GM21529 (cell line): ENCODE measurements around the gene PNPLA5.
"Not testable (repeated sequence)": the region's sequence is repeated elsewhere in the genome, so short reads cannot be mapped to it uniquely, and the experiment has no call there.

Experiments used
- ATAC-seq: cut with Tn5 transposase; IDR thresholded peaks from one replicate; pipeline ENCODE4 v1.9.1; 2021; ENCODE audit not compliant: unreplicated experiment

PNPLA5 gene

DNA sequence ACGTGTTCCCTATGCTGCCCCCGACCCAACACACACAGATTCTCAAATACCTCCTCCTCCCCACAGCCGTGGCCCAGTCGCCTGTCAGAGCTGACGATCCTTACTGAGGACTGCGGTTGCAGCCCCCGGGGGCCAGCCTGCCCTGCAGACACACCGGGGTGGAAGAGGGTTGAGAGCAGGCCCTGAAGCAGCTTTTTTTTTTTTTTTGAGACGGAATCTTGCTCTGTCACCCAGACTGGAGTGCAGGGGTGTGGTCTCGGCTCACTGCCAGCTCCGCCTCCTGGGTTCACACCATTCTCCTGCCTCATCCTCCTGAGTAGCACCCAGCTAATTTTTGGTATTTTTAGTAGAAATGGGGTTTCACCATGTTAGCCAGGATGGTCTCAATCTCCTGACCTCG is 11.2 kb upstream of the PNPLA5 start:
- ATAC-seq, result not testable (repeated sequence)

- no peak for ATAC-seq
Measured at GRCh38 chr22:43901976-43902643, 10.3 kb upstream of the PNPLA5 start.

- ATAC-seq, result no peak
Measured at GRCh38 chr22:43900206-43900605, 8.4 kb upstream of the PNPLA5 start.

DNA sequence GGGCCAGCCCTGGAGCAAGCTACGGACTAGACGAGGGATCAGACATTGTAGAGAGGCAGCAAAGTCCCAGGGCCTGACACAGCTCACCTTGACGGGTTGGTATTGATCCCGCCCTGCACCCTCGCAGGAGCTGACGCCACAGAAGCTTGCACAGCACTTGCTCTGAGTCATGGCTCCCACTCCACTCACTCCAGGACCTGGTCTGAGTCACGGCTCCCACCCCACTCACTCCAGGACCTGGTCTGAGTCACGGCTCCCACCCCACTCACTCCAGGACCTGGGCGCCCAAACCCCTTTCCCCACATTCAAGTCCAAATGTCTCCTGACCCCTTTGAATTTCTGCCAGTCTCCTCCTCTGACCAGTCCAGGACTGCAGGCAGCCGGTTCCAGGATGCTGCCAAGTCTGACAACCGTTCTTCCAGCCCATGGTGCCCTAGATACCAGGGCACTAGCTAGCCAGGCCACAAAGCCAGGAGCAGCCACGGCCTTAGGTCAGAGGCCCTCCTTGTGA is 6.0 kb upstream of the PNPLA5 start:
- no peak for ATAC-seq

DNA sequence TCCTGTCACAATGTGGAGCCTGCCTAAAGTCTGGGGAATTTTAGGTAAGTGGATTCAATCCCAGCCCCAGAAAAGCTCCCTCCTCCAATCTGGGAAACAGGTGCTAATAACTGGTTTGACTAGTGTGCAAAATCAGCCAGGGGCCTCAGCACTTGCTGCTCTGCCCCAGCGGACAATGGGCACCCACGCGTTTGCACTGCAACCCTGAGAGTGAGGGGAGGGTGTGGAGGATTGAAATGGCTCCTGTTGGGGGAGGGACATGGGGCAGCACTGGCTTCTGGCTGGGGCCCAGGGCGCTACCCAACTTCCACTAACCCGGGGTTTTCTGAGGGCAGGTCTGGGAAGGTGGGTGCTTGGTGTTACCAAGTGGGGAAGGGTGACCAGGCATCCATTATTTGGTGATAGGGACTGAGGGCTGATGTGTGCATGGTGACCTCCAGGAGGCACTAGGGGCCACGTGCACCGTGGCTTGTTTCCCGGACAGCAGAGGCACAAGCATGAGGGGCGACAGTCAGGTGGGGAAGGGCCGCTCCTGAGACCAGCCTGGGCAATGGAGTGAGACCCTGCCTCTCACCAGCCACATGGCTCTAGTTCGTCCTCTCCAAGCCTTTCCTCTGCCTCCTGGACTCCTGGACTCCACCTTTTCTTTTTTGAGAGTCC is 4.3 kb upstream of the PNPLA5 start:
- no peak for ATAC-seq

GRCh38 chr22:43894122-43894521 is 2.3 kb upstream of the PNPLA5 start:
- no peak for ATAC-seq

DNA sequence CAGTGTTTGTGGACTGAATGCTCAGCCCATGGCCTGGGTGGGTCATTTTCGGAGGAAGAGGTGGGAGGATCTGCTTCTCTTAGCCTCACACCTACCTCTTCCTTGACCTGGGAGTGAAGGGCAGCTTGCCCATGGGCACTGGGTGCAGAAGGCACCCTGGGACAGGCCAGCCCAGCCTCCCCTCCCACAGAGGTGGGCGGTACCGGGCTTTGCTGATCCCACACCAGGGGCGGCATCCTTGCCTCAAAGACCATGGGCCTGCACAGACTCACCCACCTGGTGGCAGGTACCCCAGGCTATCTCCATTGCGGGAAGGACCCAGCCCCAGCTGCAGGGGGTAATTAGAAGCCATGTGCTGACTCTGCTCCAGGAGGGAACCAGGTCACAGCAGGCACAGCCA is 1.5 kb upstream of the PNPLA5 start:
- no peak for ATAC-seq

DNA sequence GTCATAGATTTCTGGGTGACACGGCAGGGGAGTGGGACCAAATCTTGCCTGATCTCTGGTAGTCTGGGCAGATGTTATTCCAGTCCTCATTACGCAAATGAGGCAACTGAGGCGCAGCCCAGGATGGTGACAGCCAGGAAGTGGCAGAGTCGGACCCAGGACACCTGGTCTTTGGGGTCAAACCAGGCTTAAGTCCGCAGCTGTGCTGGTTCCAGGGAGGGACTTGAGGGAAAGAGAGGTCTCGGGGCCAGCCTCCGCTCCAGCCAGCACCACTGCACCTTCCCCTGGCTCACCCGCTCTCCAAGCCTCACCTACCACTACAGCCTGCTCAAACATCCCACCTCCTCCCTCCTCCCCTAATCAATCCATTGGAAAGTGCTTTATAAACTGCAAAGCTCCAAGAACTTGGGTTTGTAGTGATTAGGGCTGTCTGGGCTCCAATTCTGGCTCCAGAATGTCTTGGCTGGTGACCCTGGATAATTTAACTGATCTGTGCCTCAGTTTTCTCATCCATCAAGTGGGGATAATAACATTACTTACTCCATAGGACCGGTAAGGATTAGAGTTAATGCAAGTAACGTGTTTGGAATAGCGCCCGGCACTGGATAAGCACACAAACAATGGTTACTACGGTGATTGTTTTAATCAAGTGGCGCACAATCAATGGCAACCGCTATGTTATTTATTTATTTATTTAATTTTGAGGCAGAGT is 526 bp upstream of the PNPLA5 start:
- no peak for ATAC-seq

DNA sequence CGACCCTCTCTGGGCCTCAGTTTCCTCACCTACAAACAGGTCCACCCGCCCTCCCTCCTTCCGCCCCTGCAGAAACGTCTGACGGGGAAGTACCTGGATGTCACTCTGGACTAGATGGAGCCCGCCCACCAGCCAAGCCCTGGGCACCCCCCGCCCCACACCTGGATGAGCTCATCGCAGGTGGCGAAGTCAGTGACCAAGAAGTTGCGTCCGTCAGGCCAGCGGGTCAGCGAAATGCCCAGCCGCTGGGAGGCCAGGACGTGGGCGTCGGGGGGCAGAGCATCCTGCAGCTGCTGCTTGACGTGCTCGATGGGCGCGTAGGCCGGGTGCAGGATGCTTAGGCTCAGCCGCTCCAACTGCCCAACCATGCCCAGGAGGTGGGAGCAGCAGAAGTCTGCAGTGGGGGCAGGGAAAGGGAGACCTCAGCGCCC is 897 bp downstream of the PNPLA5 start:
- ATAC-seq, result no peak

GRCh38 chr22:43889860-43890253 is 2.0 kb downstream of the PNPLA5 start:
- ATAC-seq, result no peak

GRCh38 chr22:43889201-43889859 is 2.5 kb downstream of the PNPLA5 start:
- ATAC-seq, result no peak

DNA sequence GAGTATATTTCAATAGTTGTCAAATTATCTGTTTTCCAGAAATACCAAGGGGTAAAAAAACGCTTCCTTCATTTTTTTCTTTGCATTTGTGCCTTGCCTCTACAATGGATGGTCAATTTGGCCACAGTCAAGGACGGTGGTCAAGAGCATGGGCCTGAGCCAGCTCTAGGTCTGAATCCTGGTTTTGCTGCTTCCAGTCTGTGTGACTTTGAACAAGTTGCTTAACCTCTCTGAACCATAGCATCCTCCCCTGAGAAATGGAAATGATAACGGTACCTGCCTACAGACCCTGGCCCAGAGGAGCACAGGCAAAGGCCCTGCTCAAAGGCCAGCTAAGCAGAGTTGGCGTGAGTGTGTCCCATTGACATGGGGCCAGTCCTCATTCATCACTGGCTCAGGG is 3.1 kb downstream of the PNPLA5 start:
- ATAC-seq, result no peak

GRCh38 chr22:43887391-43887790 is 4.4 kb downstream of the PNPLA5 start:
- no peak for ATAC-seq

DNA sequence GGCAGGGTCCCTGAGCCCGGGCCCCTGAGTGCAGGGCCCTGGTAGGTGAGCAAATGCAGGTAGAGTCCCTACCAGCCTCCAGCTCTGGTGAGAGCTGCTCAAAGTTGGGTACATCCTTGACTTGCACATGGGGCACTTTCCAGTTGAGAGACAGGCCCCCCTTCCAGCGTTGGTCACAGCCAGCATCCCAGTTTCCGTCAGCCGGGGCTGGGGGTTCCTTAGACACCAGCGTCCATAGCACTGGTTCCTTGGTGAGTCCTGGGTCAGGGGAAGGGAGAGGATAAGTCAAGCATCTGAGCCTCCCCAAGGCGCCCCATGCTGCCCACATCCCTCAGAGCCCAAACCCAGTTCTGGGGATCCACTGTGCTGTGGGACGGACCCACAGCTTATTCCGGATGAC is 5.6 kb downstream of the PNPLA5 start:
- no peak for ATAC-seq

DNA sequence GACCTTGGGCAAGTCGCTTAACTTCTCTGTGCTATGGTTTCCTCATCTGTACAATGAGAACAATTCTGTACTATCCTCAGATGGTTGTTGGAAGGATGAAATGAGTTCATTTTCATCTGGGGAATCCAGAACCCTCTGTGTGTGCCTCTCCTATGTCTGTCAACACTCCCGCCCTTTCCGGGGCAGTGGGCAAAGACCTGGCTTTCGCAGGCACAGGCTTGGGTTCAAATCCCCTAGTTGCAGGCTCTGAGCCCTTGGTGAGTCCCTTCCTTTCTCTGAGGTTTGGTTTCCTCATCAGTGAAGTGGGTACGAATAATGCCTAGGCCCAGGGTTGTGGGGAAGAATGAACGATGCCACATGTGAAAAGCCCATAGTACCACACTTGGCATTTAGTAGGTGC is 6.0 kb downstream of the PNPLA5 start:
- ATAC-seq, result no peak

GRCh38 chr22:43885319-43885671 is 6.5 kb downstream of the PNPLA5 start:
- ATAC-seq, result no peak

DNA sequence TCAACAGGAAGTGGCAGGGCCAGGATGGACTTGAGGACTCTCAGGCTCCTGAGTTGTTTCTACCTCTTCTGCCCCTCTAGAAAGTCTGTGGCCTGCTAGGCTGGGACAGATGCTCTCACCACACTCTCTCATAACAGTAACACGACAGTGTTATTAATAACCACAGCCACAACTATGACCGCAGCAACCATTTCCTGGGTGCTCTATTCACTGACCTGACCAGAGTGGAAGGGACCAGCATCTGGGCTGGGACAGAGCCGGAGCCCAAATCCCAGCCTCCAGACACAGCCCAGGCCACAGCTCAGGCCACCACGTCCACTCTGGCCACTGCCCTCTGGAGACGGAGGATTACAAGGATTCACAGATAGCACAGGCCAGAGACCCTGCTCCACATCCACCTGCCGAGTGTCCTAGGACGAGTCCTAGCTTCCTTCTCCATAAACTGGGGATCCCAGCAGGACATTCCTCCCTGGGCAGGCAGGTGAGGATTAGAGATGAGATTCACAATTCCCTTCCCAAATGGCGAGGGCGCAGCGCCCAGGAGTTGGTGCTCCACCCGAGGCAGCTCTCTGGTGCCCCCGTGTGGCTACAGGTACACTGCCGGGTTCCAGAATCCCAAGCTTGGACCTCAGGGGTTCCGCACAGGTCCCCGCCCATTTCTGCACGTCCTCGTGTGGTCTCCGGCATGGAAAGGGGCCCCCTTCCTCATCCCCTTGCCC is 7.1 kb downstream of the PNPLA5 start:
- peak; percentile 84 for ATAC-seq

- ATAC-seq, result no peak
Measured at GRCh38 chr22:43883719-43884415, 7.9 kb downstream of the PNPLA5 start.

GRCh38 chr22:43883012-43883661 is 8.7 kb downstream of the PNPLA5 start:
- no peak for ATAC-seq
